ENCODE results near the gene TRIOBP. TPM values are rescaled to one million over a fixed set of nuclear protein-coding genes. Genes with fewer than 3 reads are reported as not detected.

Gene TRIOBP
- total RNA-seq, 1 experiment from 2014 or later = 66.9 TPM

Other genes with a start within 250 kb of the TRIOBP start
- gene MFNG, start 210.7 kb upstream of the TRIOBP start, total RNA-seq (2014; rRNA removed; shearing (Covaris generic)) = 1.3 and 5.1 TPM in 2 replicates
- gene CARD10, start 177.6 kb upstream of the TRIOBP start, total RNA-seq (2014; rRNA removed; shearing (Covaris generic)) = 16.5 and 18.4 TPM in 2 replicates
- 13.3 and 22.5 TPM in 2 replicates for gene CDC42EP1, start 136.6 kb upstream of the TRIOBP start, total RNA-seq (2014; rRNA removed; shearing (Covaris generic))
- not detected in 2 replicates for gene LGALS2, start 117.0 kb upstream of the TRIOBP start, total RNA-seq (2014; rRNA removed; shearing (Covaris generic))
- 67.9 and 98.6 TPM in 2 replicates for gene GGA1, start 88.2 kb upstream of the TRIOBP start, total RNA-seq (2014; rRNA removed; shearing (Covaris generic))
- 30.0 and 35.2 TPM in 2 replicates for gene SH3BP1, start 57.4 kb upstream of the TRIOBP start, total RNA-seq (2014; rRNA removed; shearing (Covaris generic))
- gene PDXP, start 38.3 kb upstream of the TRIOBP start, total RNA-seq (2014; rRNA removed; shearing (Covaris generic)) = 54.1 and 60.9 TPM in 2 replicates
- 183 and 206 TPM in 2 replicates for gene LGALS1, start 21.4 kb upstream of the TRIOBP start, total RNA-seq (2014; rRNA removed; shearing (Covaris generic))
- 20.5 and 23.6 TPM in 2 replicates for gene NOL12, start 10.7 kb upstream of the TRIOBP start, total RNA-seq (2014; rRNA removed; shearing (Covaris generic))
- gene GCAT, start 110.9 kb downstream of the TRIOBP start, total RNA-seq (2014; rRNA removed; shearing (Covaris generic)) = 35.1 and 45.0 TPM in 2 replicates
- gene GALR3, start 126.3 kb downstream of the TRIOBP start, total RNA-seq (2014; rRNA removed; shearing (Covaris generic)) = not detected in 2 replicates
- gene ANKRD54, start 147.3 kb downstream of the TRIOBP start, total RNA-seq (2014; rRNA removed; shearing (Covaris generic)) = 16.9 and 25.2 TPM in 2 replicates
- gene EIF3L, start 152.4 kb downstream of the TRIOBP start, total RNA-seq (2014; rRNA removed; shearing (Covaris generic)) = 652 and 748 TPM in 2 replicates
- gene MICALL1, start 209.2 kb downstream of the TRIOBP start, total RNA-seq (2014; rRNA removed; shearing (Covaris generic)) = 28.2 and 29.8 TPM in 2 replicates

All from H7 (cell line).